ENCODE data around the gene RNLS. TPM values are rescaled to one million over a fixed set of nuclear protein-coding genes. Genes with fewer than 3 reads are reported as not detected.

RNLS gene
- total RNA-seq, 1 experiment from 2014 or later: 11.4 TPM

- no TSS peak for BruUV-seq (replicated peaks)
- Histone ChIP-seq H3K27ac (ENCODE audit: low read length) (no peak overlapping the region), H3K9me3 (ENCODE audit: control insufficient read depth, insufficient read depth, low read depth, low read length) (no peaks in the 10 kb centered on the region), H3K36me3 (ENCODE audit: control insufficient read depth, insufficient read depth, low read length) (no peaks in the 10 kb centered on the region), H3K4me3 (ENCODE audit: low read depth in 2 of 2, low read length in 2 of 2) (no peak overlapping the region), H3K27me3 (ENCODE audit: control insufficient read depth, insufficient read depth, low read length) (peaks cover under 1% of the 10 kb centered on the region; the same call in 1 of the 2 replicates), H3K4me1 (ENCODE audit: control insufficient read depth, insufficient read depth, low read length) (no peaks in the 10 kb centered on the region; the same call in 1 of the 2 replicates)
- ChIA-PET CTCF (interaction anchor here (0.6 kb wide), 1 partner anchor 669 kb away, joined by 3 read pairs; no protein-coding TSS in a partner anchor), POLR2A (no interaction called here)
- in situ Hi-C loops (cut with HindIII; ENCODE audit: low pct_unique_long_range_greater_than_20kb, low sequenced_read_pairs): no loop called here
- TF ChIP-seq REST (IDR thresholded peaks at IDR 0.05; ENCODE audit: insufficient read depth in 1 of 2, low read depth in 2 of 2, low read length in 1 of 2) (no peak), TCF7L2 (IDR thresholded peaks at IDR 0.05; ENCODE audit: low read depth, low read length) (no peak), POLR2AphosphoS5 (IDR thresholded peaks at IDR 0.05; ENCODE audit: low read depth, low read length) (no peak), CTCF (IDR thresholded peaks at IDR 0.05) (no peak), SIN3A (IDR thresholded peaks at IDR 0.05; ENCODE audit: borderline replicate concordance, insufficient read depth, low read depth, low read length) (no peak)
- DNase-seq (ENCODE audit: low read depth, low spot score) (no peak), ATAC-seq (no peak)
- intact Hi-C loops (cut with micrococcal nuclease; ENCODE audit: unreplicated experiment): no loop called here
Observed at GRCh38 chr10:88522715-88523114, 60.4 kb downstream of the RNLS start.

DNA sequence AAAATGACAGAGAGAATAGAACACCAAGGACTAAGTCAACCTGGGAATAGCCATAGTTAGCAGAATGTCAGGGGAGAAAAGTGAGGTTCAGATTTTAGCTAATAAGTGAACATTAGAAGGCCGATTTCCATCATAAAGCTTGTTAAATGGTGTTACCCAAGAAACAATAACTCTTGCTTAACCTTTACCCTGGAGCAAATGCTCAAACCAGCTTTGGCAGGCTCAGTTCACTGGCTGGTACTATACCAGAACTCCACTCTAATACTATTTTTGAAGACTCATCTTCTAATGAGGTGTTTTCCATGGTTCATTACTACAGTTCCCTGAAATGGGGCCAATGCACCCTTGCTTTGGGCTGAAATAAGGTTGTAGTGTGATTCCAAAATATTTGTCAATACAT lies 61.3 kb downstream of the RNLS start:
- TF ChIP-seq POLR2AphosphoS5 (IDR thresholded peaks at IDR 0.05; ENCODE audit: low read depth, low read length) (no peak), REST (IDR thresholded peaks at IDR 0.05; ENCODE audit: insufficient read depth in 1 of 2, low read depth in 2 of 2, low read length in 1 of 2) (no peak), CTCF (IDR thresholded peaks at IDR 0.05) (no peak), TCF7L2 (IDR thresholded peaks at IDR 0.05; ENCODE audit: low read depth, low read length) (no peak), SIN3A (IDR thresholded peaks at IDR 0.05; ENCODE audit: borderline replicate concordance, insufficient read depth, low read depth, low read length) (no peak)
- no TSS peak for BruUV-seq (replicated peaks)
- Histone ChIP-seq H3K4me3 (ENCODE audit: low read depth in 2 of 2, low read length in 2 of 2) (no peak overlapping the region), H3K9me3 (ENCODE audit: control insufficient read depth, insufficient read depth, low read depth, low read length) (no peaks in the 10 kb centered on the region), H3K36me3 (ENCODE audit: control insufficient read depth, insufficient read depth, low read length) (no peaks in the 10 kb centered on the region), H3K27me3 (ENCODE audit: control insufficient read depth, insufficient read depth, low read length) (peaks cover 2% of the 10 kb centered on the region; the same call in 1 of the 2 replicates), H3K27ac (ENCODE audit: low read length) (no peak overlapping the region), H3K4me1 (ENCODE audit: control insufficient read depth, insufficient read depth, low read length) (no peaks in the 10 kb centered on the region; the same call in 1 of the 2 replicates)
- ATAC-seq: no peak
- intact Hi-C loops (cut with micrococcal nuclease; ENCODE audit: unreplicated experiment): no loop called here
- ChIA-PET CTCF (no interaction called here), POLR2A (no interaction called here)
- in situ Hi-C loops (cut with HindIII; ENCODE audit: low pct_unique_long_range_greater_than_20kb, low sequenced_read_pairs): no loop called here
- DNase-seq (ENCODE audit: low read depth, low spot score): no peak

Data from Panc1 (cell line).